ENCODE measurements around the gene FZR1.

DNA sequence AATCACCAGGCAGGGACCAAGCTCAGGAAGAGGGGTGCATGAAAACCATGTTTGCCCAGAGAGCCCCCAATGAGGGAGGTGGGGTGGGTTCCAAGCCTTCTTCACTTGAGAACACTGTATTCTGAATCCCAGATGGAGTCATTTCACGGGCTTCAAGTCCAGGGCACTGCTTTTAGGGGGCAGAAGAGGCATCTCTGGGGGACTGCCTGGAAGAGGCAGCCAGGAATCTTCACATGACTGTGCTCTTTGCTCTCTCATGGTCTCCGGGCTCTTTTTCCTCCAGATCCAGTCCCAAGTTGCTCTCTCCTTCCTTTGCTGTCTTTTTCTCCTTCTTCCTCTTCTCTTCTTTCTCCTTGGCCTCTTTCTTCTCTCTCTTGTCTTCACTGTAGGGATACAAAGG is 31.5 kb upstream of the FZR1 start:
- no peak for TF ChIP-seq POLR2A (IDR thresholded peaks at IDR 0.05)
- TF ChIP-seq, protein P1, sequence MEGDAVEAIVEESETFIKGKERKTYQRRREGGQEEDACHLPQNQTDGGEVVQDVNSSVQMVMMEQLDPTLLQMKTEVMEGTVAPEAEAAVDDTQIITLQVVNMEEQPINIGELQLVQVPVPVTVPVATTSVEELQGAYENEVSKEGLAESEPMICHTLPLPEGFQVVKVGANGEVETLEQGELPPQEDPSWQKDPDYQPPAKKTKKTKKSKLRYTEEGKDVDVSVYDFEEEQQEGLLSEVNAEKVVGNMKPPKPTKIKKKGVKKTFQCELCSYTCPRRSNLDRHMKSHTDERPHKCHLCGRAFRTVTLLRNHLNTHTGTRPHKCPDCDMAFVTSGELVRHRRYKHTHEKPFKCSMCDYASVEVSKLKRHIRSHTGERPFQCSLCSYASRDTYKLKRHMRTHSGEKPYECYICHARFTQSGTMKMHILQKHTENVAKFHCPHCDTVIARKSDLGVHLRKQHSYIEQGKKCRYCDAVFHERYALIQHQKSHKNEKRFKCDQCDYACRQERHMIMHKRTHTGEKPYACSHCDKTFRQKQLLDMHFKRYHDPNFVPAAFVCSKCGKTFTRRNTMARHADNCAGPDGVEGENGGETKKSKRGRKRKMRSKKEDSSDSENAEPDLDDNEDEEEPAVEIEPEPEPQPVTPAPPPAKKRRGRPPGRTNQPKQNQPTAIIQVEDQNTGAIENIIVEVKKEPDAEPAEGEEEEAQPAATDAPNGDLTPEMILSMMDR (IDR thresholded peaks at IDR 0.05), result no peak

Data from prostate gland (tissue), 2 donors.